HL-60 (cell line): ENCODE measurements around the gene MAGI3.

Experiments
- DNase-seq, 2 experiments: peaks; one replicate each; pipeline ENCODE4 v3.0.0-alpha.2; 2010 to 2020; ENCODE audit warnings: low read depth in 1 of 2, low spot score in 1 of 2
- H3K27ac ChIP-seq: fragments of 250-450 bp; sonication (Bioruptor Pico); replicated peaks from 2 replicates; pipeline ENCODE4 v1.5.1; 2020; ENCODE audit warnings: mild to moderate bottlenecking, moderate library complexity
- H3K27me3 ChIP-seq: fragments of 250-450 bp; sonication (Bioruptor Pico); 2 replicates; pipeline ENCODE4 v1.5.1; 2021; ENCODE audit warnings: mild to moderate bottlenecking, moderate library complexity; ENCODE audit not compliant: insufficient read depth, poor library complexity, severe bottlenecking
- H3K4me3 ChIP-seq: replicated peaks from 2 replicates; pipeline ENCODE4 v1.5.1; 2011; ENCODE audit warnings: mild to moderate bottlenecking, control low read depth, low read length; ENCODE audit not compliant: insufficient read depth
- GABPA ChIP-seq: IDR thresholded peaks from 2 replicates; pipeline ENCODE4 v1.6.1; 2012; ENCODE audit warnings: low read depth
- POLR2AphosphoS5 ChIP-seq: IDR thresholded peaks from 2 replicates; pipeline ENCODE4 v1.6.1; 2012; ENCODE audit warnings: low read depth
- SPI1 ChIP-seq: IDR thresholded peaks from 2 replicates; pipeline ENCODE4 v1.6.1; 2012; ENCODE audit warnings: low read depth, mild to moderate bottlenecking, borderline replicate concordance
- TF ChIP-seq, protein P1 (sequence below): IDR thresholded peaks from 2 replicates; pipeline ENCODE4 v1.6.1; 2012; ENCODE audit warnings: low read depth; ENCODE audit not compliant: insufficient replicate concordance
- TF ChIP-seq, protein P2 (sequence below): IDR thresholded peaks from one replicate; pipeline ENCODE4 v1.5.1; 2011; ENCODE audit warnings: low read length, control low read depth, inconsistent platforms; ENCODE audit not compliant: insufficient read depth

MAGI3 gene

DNA sequence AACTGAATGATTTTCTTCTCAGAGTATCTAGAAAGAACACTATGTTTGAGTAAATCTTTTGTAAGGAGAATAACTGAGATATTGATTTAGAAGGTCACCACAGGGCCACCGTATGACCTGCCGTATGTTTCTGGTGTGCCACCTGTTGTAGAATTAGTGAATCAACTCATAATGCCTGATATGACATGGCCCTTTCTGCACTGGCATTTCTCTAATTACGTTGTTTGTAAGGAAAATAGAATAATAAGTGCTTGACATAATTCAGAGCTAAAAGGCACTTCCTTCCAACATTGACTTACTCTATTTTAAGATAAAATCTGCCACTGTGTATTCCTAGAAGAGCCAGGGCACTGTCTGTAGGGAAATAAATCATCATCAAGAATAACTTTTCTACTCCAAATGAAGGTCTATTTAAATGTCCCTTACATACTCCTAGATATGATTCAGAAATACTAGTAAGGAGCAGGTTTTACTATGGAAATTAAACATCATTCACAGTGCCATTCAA is 267.3 kb downstream of the MAGI3 start:
- TF ChIP-seq, protein P1, sequence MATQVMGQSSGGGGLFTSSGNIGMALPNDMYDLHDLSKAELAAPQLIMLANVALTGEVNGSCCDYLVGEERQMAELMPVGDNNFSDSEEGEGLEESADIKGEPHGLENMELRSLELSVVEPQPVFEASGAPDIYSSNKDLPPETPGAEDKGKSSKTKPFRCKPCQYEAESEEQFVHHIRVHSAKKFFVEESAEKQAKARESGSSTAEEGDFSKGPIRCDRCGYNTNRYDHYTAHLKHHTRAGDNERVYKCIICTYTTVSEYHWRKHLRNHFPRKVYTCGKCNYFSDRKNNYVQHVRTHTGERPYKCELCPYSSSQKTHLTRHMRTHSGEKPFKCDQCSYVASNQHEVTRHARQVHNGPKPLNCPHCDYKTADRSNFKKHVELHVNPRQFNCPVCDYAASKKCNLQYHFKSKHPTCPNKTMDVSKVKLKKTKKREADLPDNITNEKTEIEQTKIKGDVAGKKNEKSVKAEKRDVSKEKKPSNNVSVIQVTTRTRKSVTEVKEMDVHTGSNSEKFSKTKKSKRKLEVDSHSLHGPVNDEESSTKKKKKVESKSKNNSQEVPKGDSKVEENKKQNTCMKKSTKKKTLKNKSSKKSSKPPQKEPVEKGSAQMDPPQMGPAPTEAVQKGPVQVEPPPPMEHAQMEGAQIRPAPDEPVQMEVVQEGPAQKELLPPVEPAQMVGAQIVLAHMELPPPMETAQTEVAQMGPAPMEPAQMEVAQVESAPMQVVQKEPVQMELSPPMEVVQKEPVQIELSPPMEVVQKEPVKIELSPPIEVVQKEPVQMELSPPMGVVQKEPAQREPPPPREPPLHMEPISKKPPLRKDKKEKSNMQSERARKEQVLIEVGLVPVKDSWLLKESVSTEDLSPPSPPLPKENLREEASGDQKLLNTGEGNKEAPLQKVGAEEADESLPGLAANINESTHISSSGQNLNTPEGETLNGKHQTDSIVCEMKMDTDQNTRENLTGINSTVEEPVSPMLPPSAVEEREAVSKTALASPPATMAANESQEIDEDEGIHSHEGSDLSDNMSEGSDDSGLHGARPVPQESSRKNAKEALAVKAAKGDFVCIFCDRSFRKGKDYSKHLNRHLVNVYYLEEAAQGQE, result no peak

DNA sequence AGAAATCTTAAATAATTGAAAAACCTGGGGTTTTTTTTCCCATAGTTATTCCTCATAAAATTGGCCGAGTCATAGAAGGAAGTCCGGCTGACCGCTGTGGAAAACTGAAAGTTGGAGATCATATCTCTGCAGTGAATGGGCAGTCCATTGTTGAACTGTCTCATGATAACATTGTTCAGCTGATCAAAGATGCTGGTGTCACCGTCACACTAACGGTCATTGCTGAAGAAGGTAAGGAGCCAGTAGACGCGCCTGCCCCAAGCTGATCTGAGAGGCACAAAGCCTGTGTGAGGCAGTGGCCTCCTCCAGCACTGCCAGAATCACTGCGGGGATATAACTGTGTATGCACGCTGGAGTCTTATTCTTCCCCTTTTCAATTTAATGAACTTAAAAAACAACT is 268.7 kb downstream of the MAGI3 start:
- TF ChIP-seq SPI1 (no peak), POLR2AphosphoS5 (no peak), GABPA (no peak)
- TF ChIP-seq, protein P1, result no peak
- TF ChIP-seq, protein P2, sequence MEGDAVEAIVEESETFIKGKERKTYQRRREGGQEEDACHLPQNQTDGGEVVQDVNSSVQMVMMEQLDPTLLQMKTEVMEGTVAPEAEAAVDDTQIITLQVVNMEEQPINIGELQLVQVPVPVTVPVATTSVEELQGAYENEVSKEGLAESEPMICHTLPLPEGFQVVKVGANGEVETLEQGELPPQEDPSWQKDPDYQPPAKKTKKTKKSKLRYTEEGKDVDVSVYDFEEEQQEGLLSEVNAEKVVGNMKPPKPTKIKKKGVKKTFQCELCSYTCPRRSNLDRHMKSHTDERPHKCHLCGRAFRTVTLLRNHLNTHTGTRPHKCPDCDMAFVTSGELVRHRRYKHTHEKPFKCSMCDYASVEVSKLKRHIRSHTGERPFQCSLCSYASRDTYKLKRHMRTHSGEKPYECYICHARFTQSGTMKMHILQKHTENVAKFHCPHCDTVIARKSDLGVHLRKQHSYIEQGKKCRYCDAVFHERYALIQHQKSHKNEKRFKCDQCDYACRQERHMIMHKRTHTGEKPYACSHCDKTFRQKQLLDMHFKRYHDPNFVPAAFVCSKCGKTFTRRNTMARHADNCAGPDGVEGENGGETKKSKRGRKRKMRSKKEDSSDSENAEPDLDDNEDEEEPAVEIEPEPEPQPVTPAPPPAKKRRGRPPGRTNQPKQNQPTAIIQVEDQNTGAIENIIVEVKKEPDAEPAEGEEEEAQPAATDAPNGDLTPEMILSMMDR, result no peak
- Histone ChIP-seq H3K4me3 (no peak overlapping the region), H3K27me3 (no peaks in the 10 kb centered on the region), H3K27ac (no peak overlapping the region)
- DNase-seq, result no peak

More for the DNA sequence above, 267.3 kb downstream of the MAGI3 start:
- no peaks in the 10 kb centered on the region for H3K27me3 ChIP-seq
- DNase-seq, result no peak
- H3K27ac ChIP-seq, result no peak overlapping the region
- H3K4me3 ChIP-seq, result no peak overlapping the region

DNA sequence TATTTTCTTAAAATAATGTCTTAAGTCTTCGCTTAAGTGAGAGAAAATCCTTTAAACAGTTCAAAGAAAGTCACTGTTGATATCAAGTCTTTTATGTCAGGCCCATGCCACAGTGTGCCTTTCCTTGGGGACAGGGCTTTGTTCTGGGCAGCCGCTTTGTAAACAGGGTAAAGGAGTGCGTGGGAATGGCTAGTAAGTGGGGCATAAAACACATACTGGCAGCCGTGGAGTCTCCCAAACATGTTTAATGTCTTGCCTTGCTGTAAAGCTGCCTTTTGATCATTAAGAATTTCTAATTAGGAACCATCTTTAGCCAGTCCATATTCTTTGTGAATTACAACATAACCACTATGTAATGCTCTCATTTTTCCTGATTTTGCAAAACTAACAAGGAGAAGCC is 269.2 kb downstream of the MAGI3 start:
- no peak overlapping the region for H3K27ac ChIP-seq
- no peak overlapping the region for H3K4me3 ChIP-seq
- TF ChIP-seq, protein P1, result no peak
- TF ChIP-seq, protein P2, result no peak
- TF ChIP-seq SPI1 (no peak), GABPA (no peak), POLR2AphosphoS5 (no peak)
- no peaks in the 10 kb centered on the region for H3K27me3 ChIP-seq
- DNase-seq, result no peak

DNA sequence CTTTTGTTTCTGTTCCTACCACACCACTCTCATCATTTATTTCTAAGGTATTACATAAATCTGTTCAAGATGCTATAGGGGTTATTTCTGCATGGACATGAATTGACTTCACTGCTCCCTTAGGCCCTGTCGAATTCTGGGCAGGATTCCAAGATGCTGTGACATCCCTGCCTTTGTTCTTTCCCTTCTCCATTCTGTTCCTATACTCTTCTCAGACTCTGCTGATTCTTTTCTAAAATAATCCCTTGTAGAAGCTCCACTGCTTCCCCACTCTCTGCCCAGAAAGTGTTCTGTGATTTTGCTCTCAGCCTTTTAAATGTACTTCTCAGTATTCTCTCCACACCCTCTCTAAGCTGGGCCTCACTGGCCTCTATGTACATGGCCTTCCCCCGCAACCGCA is 269.8 kb downstream of the MAGI3 start:
- DNase-seq, result no peak
- no peak overlapping the region for H3K27ac ChIP-seq
- TF ChIP-seq, protein P1, result no peak
- TF ChIP-seq GABPA, result no peak
- H3K27me3 ChIP-seq, result no peaks in the 10 kb centered on the region
- H3K4me3 ChIP-seq, result no peak overlapping the region
